Placental pericyte (primary cell): ENCODE data around the gene RAB3C. TPM values are rescaled to one million over a fixed set of nuclear protein-coding genes. Genes with fewer than 3 reads are reported as not detected.

Source experiments
- total RNA-seq: library from RNA; depleted of rRNA; stranded (reverse); fragments of >200 nt; gene quantifications from 2 replicates; pipeline ENCODE4 v1.2.3, GENCODE V29; 2012

Gene RAB3C
- total RNA-seq = not detected in 2 replicates

DNA sequence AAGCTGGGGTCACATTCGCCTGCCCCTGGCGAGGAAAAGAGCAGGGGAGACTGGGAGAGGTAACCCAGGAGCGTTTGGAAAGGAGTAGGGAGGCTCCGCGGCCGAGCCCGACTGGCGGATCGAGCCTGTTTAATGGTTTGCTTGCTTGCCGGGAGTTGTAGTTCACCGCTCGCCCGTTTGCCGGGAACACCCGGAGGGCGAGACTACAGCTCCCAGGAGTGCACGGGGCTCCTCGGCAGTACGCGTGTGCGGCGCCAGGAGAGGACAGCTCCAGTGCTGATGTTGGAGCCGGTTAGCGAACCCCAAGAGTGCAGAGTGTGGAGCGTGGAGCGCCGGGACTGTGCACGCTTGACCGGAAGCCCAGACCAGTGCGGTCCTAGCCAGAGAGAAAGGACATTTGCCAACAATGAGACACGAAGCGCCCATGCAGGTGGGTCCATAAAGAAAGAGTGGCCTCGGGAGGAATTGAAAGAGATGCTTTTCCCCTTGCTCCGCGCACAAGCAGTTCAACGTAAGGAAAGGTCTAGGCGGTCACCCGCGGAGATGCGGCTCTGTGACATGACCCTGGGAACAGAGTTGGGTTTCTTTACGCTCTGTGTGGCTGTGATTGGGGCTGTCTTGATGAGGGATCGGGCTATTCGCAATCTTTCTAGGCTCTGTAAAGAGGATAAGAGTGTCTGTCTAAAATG, at the start of gene RAB3C:
TSS of gene RAB3C (plus strand) at position 273 of the 689 bp plus-strand sequence. CDS start at position 407, 134 bp downstream.

Other genes with a start within 250 kb of the RAB3C start
- 236 and 325 TPM in 2 replicates for gene PLK2, start 123.0 kb upstream of the RAB3C start, total RNA-seq
- not detected in 2 replicates for gene GAPT, start 91.6 kb upstream of the RAB3C start, total RNA-seq